ENCODE measurements around the gene CCDC107.
"Not testable (repeated sequence)": the region's sequence is repeated elsewhere in the genome, so short reads cannot be mapped to it uniquely, and the experiment has no call there.

Gene CCDC107

DNA sequence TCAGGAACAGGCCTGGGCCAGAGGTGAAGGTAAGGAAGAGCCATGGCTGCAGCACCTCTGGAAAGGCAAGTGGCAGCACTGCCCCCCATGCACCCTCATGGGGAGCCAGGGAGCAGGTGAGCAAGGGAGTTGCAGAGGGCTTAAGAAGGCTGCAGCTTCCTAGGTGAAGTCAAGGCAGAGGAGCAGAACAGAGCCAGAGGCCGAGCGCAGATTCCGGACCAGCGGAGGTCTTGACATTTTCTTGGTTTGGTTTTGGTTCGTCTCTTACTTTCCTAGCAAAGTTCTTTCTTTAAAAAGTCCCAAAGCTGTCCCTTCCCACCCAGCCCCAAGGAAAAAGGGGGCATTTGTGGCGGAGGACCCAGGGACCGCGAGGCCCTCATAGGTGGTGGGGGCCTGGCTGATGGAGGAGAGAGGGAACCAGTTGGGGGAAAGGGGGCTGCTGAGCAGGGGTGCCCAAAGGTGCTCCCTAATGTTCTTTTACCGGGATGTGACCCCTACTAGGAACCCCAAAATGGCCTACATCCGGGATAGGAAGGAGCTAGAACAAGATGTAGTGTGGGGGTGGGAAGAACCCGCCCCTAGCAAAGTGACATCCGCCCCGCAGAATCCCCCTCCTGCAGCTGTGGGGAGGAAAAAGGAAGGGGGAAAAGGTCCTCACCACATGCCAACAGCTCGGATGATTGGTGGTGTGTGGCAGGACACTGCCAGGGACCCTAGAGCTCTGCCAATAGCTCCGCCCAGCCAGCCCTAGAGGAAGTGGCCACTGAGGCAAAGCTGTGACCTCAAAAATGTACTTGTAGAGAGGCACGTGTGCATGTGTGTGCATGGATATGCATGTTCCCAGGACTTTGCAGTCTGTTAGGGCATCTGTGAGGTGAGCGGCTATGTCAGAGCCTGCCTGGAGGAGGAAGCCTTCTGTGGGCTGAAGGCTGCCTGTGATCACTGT is 39.0 kb upstream of the CCDC107 start:
- Histone ChIP-seq H3K27ac (ENCODE audit: low read depth, low read length) (no peak overlapping the region), H3K9ac (ENCODE audit: low read length) (no peak overlapping the region), H3K4me1 (ENCODE audit: control insufficient read depth, insufficient read depth, low read length) (no peaks in the 10 kb centered on the region), H3K36me3 (ENCODE audit: control insufficient read depth, insufficient read depth, low read length) (no peaks in the 10 kb centered on the region), H3K4me3 (ENCODE audit: low read length) (no peak overlapping the region), H3K27me3 (ENCODE audit: control insufficient read depth, insufficient read depth, low read length) (no peaks in the 10 kb centered on the region)

DNA sequence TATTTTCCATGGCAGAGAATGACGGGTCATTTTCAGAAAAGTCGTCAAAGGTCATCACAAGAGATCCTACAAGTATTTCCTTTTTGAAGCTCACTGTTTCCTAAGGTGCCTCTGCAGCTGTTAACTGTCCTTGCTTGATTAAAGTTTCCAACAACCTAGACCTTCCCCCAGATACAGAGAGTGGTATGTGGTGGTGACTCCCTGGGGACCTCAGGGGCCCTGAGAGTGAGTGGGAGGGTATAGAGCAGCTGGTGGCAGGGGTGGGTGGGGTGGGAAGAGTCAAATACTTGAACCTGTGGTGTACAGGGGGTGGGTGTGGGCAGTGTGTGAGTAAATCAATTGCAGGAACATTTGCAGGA is 38.3 kb upstream of the CCDC107 start:
- no peaks in the 10 kb centered on the region for H3K36me3 ChIP-seq (ENCODE audit: control insufficient read depth, insufficient read depth, low read length)
- H3K4me1 ChIP-seq (ENCODE audit: control insufficient read depth, insufficient read depth, low read length): no peaks in the 10 kb centered on the region
- no peak overlapping the region for H3K4me3 ChIP-seq (ENCODE audit: low read length)
- H3K9ac ChIP-seq (ENCODE audit: low read length): no peak overlapping the region
- no peaks in the 10 kb centered on the region for H3K27me3 ChIP-seq (ENCODE audit: control insufficient read depth, insufficient read depth, low read length)
- no peak overlapping the region for H3K27ac ChIP-seq (ENCODE audit: low read depth, low read length)

DNA sequence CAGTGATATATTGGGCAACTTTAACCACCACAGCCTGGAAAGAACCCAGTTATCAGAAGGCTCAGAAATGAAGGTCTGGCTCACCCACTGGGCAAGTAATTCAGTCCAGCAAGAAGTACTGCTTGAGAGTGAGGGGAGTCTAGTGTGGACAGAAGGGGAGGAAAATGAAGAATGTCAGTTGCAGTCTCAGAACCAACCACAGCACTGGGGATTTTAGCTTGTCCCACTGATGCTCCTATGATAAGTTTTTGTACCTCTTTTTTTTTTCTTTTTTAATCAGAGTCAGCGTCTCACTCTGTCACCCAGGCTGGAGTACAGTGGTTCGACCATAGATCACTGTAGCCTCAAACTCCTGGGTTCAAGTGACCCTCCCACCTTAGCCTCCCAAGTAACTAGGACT is 30.5 kb upstream of the CCDC107 start:
- H3K27me3 ChIP-seq (ENCODE audit: control insufficient read depth, insufficient read depth, low read length): no peaks in the 10 kb centered on the region
- H3K4me1 ChIP-seq (ENCODE audit: control insufficient read depth, insufficient read depth, low read length): no peaks in the 10 kb centered on the region
- no peak overlapping the region for H3K9ac ChIP-seq (ENCODE audit: low read length)
- H3K27ac ChIP-seq (ENCODE audit: low read depth, low read length): no peak overlapping the region
- H3K36me3 ChIP-seq (ENCODE audit: control insufficient read depth, insufficient read depth, low read length): no peaks in the 10 kb centered on the region
- no peak overlapping the region for H3K4me3 ChIP-seq (ENCODE audit: low read length)

DNA sequence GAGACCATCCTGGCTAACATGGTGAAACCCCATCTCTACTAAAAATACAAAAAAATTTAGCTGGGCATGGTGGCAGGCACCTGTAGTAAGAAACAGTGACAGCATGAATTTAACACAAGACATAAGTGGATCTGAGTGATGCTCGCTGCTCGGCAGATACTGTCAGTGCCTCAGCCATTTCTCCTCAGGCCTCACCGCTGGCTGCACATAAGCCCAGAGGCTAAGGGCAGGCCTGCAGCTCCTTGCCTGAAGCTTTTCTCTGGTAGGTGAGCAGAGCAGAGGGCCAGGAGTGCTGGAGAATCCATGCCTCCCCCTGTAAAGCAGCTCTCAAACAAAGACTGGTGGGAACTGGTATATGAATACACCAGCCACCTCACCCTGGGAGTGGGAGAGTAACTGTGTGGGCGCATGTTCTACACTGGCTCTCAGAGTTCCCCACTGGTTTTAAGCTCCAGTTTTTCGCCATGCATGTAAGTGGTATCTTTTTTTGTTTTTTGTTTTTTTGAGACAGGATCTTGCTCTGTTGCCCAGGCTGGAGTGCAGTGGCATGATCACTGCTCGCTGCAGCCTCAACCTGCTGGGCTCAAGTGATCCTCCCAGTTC is 29.6 kb upstream of the CCDC107 start:
- Histone ChIP-seq H3K36me3 (ENCODE audit: control insufficient read depth, insufficient read depth, low read length) (no peaks in the 10 kb centered on the region), H3K4me3 (ENCODE audit: low read length) (no peak overlapping the region), H3K9ac (ENCODE audit: low read length) (no peak overlapping the region), H3K27me3 (ENCODE audit: control insufficient read depth, insufficient read depth, low read length) (no peaks in the 10 kb centered on the region), H3K27ac (ENCODE audit: low read depth, low read length) (no peak overlapping the region), H3K4me1 (ENCODE audit: control insufficient read depth, insufficient read depth, low read length) (no peaks in the 10 kb centered on the region)

DNA sequence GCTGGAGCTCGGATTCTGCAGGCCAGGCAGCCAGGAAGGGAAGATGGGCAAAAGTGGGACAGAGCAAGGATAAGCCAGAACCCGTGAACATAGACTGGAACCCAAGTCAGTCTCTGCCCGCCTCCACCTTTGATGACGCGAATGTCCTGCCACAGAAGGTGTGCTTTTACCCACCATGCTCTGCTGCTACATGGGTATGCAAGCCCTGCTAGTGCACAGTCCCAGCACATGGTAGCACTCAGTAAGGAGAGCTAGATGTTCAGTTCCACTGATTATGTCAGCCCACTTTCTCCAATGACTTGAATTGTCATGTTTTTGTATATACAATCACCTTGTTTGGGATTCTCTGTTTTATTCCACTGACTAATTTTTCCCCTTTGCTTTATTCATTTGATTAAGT is 28.5 kb upstream of the CCDC107 start:
- Histone ChIP-seq H3K4me3 (ENCODE audit: low read length) (no peak overlapping the region), H3K27ac (ENCODE audit: low read depth, low read length) (no peak overlapping the region), H3K27me3 (ENCODE audit: control insufficient read depth, insufficient read depth, low read length) (no peaks in the 10 kb centered on the region), H3K4me1 (ENCODE audit: control insufficient read depth, insufficient read depth, low read length) (no peaks in the 10 kb centered on the region), H3K9ac (ENCODE audit: low read length) (no peak overlapping the region), H3K36me3 (ENCODE audit: control insufficient read depth, insufficient read depth, low read length) (no peaks in the 10 kb centered on the region)

- no peak overlapping the region for H3K4me3 ChIP-seq (ENCODE audit: low read length)
- H3K4me1 ChIP-seq (ENCODE audit: control insufficient read depth, insufficient read depth, low read length): no peaks in the 10 kb centered on the region
- no peaks in the 10 kb centered on the region for H3K27me3 ChIP-seq (ENCODE audit: control insufficient read depth, insufficient read depth, low read length)
- no peaks in the 10 kb centered on the region for H3K36me3 ChIP-seq (ENCODE audit: control insufficient read depth, insufficient read depth, low read length)
- no peak overlapping the region for H3K9ac ChIP-seq (ENCODE audit: low read length)
- no peak overlapping the region for H3K27ac ChIP-seq (ENCODE audit: low read depth, low read length)
Observed at GRCh38 chr9:35635730-35636129, 22.4 kb upstream of the CCDC107 start.

GRCh38 chr9:35636135-35636876 is 21.8 kb upstream of the CCDC107 start:
- H3K9ac ChIP-seq (ENCODE audit: low read length): no peak overlapping the region
- no peak overlapping the region for H3K27ac ChIP-seq (ENCODE audit: low read depth, low read length)
- H3K27me3 ChIP-seq (ENCODE audit: control insufficient read depth, insufficient read depth, low read length): no peaks in the 10 kb centered on the region
- H3K4me1 ChIP-seq (ENCODE audit: control insufficient read depth, insufficient read depth, low read length): no peaks in the 10 kb centered on the region
- no peak overlapping the region for H3K4me3 ChIP-seq (ENCODE audit: low read length)
- no peaks in the 10 kb centered on the region for H3K36me3 ChIP-seq (ENCODE audit: control insufficient read depth, insufficient read depth, low read length)

DNA sequence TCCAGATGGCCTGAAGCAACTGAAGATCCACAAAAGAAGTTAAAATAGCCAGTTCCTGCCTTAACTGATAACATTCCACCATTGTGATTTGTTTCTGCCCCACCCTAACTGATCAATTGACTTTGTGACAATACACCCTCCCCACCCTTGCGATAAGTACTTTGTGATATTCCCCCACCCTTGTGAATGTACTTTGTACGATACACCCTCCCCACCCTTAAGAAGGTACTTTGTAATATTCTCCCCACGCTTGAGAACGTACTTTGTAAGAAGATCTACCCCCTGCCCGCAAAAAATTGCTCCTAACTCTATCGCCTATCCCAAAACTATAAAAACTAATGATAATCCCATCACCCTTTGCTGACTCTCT is 21.2 kb upstream of the CCDC107 start:
- not testable (repeated sequence) for H3K36me3 ChIP-seq (ENCODE audit: control insufficient read depth, insufficient read depth, low read length); H3K27ac ChIP-seq (ENCODE audit: low read depth, low read length); H3K9ac ChIP-seq (ENCODE audit: low read length); H3K27me3 ChIP-seq (ENCODE audit: control insufficient read depth, insufficient read depth, low read length); H3K4me1 ChIP-seq (ENCODE audit: control insufficient read depth, insufficient read depth, low read length); H3K4me3 ChIP-seq (ENCODE audit: low read length)

DNA sequence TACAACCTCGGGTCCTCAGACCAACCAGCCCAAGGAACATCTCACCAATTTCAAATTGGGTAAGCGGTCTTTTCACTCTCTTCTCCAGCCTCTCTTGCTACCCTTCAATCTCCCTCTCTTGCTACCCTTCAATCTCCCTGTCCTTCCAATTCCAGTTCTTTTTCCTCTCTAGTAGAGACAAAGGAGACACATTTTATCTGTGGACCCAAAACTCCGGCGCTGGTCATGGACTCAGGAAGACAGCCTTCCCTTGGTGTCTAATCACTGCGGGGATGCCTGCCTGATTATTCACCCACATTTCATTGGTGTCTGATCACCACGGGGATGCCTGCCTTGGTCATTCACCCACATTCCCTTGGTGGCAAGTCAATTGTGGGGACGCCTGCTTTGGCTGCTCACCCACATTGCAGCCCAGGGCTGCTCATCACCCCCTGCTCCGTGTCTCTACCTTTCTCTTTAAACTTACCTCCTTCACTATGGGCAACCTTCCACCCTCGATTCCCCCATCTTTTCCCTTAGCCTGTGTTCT is 20.6 kb upstream of the CCDC107 start:
- H3K4me3 ChIP-seq (ENCODE audit: low read length); H3K27me3 ChIP-seq (ENCODE audit: control insufficient read depth, insufficient read depth, low read length); H3K27ac ChIP-seq (ENCODE audit: low read depth, low read length); H3K9ac ChIP-seq (ENCODE audit: low read length); H3K36me3 ChIP-seq (ENCODE audit: control insufficient read depth, insufficient read depth, low read length); H3K4me1 ChIP-seq (ENCODE audit: control insufficient read depth, insufficient read depth, low read length): not testable (repeated sequence)

DNA sequence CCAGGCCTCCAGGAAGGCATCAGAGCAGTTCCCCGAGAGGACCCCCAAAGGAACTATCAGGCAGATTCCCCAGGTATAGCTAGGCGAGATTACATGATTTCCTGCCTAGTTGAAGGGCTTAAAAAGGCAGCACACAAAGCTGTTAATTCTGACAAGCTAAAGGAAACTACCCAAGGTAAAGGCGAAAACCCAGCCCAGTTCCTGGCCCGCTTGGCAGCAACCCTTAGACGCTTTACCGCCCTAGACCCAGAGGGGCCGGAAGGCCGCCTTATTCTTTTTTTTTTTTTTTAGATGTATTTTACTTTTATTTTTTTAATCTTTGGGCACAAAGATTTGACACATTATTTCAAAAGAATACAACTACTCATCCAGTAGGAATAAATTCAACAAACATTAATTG is 19.3 kb upstream of the CCDC107 start:
- H3K4me3 ChIP-seq (ENCODE audit: low read length); H3K27me3 ChIP-seq (ENCODE audit: control insufficient read depth, insufficient read depth, low read length); H3K36me3 ChIP-seq (ENCODE audit: control insufficient read depth, insufficient read depth, low read length); H3K9ac ChIP-seq (ENCODE audit: low read length); H3K27ac ChIP-seq (ENCODE audit: low read depth, low read length); H3K4me1 ChIP-seq (ENCODE audit: control insufficient read depth, insufficient read depth, low read length): not testable (repeated sequence)

DNA sequence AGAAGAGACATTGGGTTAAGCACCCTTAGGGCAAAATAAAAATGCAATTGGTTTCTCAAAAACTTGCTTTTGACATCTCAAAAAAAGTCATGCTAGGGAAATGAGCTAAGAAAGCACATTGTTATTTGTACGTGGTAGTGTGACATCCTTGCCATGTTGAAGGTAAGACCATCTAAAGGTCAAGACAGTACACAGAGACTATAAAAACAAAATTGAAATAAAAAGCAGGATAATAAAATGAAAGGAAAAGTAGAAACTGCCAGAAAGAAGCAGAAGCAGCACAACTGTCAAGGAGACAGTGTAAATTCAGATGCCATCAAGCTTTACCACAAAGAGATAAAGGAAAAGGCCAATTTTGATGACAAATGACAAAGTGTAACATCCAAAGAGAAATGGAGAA is 18.9 kb upstream of the CCDC107 start:
- H3K4me1 ChIP-seq (ENCODE audit: control insufficient read depth, insufficient read depth, low read length); H3K9ac ChIP-seq (ENCODE audit: low read length); H3K36me3 ChIP-seq (ENCODE audit: control insufficient read depth, insufficient read depth, low read length); H3K27ac ChIP-seq (ENCODE audit: low read depth, low read length); H3K4me3 ChIP-seq (ENCODE audit: low read length); H3K27me3 ChIP-seq (ENCODE audit: control insufficient read depth, insufficient read depth, low read length): not testable (repeated sequence)

GRCh38 chr9:35639631-35640030 is 18.5 kb upstream of the CCDC107 start:
- no peaks in the 10 kb centered on the region for H3K36me3 ChIP-seq (ENCODE audit: control insufficient read depth, insufficient read depth, low read length)
- no peaks in the 10 kb centered on the region for H3K4me1 ChIP-seq (ENCODE audit: control insufficient read depth, insufficient read depth, low read length)
- no peak overlapping the region for H3K4me3 ChIP-seq (ENCODE audit: low read length)
- no peak overlapping the region for H3K9ac ChIP-seq (ENCODE audit: low read length)
- H3K27ac ChIP-seq (ENCODE audit: low read depth, low read length): no peak overlapping the region
- no peaks in the 10 kb centered on the region for H3K27me3 ChIP-seq (ENCODE audit: control insufficient read depth, insufficient read depth, low read length)

All from rectal smooth muscle tissue (tissue), 1 donor.